ENCODE data around the gene CRAMP1.

CRAMP1 gene, protein sequence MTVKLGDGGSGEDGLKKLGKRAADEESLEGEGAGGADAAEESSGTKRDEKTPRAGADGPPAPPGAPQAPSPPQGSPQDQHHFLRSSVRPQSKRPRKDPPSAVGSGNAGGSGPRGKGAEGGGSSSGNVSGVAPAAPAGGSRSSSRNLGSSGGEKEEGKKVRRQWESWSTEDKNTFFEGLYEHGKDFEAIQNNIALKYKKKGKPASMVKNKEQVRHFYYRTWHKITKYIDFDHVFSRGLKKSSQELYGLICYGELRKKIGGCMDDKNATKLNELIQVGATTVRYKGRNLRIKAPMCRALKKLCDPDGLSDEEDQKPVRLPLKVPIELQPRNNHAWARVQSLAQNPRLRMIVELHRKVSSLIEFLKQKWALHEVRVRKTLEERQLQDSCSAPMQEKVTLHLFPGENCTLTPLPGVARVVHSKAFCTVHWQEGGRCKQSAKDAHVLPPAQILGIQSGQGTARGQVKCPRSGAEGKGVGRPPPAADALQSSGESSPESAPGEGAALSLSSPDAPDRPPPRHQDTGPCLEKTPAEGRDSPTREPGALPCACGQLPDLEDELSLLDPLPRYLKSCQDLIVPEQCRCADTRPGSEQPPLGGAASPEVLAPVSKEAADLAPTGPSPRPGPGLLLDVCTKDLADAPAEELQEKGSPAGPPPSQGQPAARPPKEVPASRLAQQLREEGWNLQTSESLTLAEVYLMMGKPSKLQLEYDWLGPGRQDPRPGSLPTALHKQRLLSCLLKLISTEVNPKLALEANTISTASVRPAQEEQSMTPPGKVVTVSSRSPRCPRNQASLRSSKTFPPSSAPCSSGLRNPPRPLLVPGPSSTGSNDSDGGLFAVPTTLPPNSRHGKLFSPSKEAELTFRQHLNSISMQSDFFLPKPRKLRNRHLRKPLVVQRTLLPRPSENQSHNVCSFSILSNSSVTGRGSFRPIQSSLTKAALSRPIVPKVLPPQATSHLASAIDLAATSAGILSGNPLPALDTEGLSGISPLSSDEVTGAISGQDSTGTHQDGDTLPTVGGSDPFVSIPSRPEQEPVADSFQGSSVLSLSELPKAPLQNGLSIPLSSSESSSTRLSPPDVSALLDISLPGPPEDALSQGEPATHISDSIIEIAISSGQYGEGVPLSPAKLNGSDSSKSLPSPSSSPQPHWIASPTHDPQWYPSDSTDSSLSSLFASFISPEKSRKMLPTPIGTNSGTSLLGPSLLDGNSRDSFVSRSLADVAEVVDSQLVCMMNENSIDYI (N-terminal part only)

DNA sequence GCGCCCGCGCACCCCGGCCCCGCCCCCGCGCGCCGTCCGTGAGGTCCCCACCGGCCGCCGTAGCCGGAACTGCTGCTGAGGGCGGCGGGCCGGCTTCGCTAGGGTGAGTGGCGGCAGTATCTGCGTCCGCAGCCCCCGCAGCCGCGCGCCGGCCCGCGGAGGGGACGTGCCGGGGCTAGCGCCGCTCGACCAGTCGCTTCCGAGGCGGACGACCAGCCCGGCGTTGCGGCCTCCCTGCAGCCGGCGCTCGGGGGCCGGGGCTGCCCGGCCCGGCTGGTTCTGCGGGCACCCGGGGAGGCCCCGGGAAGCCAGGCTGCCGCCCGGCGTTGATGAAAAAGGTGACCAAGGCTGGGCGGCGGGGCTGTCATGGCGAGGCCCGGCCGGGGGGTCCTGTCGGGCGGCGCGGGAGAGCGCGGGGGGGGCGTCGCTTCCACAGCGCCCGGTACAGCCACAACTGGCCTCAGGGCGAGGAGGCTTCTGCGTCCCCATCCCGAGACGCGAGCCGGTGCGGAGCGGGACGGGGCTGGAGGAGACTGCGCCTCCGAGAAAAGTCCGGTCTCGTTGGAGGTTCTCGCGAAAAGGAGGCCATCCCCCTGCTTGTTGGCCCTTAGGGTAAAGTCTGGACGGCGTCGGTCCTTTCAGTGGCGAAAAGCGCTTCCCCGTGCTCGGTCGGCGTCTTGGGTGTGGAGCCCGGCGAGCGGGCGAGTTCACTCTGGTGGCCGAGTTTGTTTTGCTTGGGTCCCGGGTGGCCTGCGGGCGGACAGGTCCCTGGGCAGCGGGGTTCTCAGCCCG lies at the start of gene CRAMP1:
CRAMP1 (plus strand) TSS at position 41 of the 792 bp plus-strand sequence. CDS start 2,280 bp downstream, outside the sequence.
- Mint-ChIP-seq H3K4me3 (peak within 1 kb of the TSS; percentile 88), H3K4me1 (peaks cover 48% of the 10 kb centered on the region), H3K27ac (peak within 1 kb of the TSS; percentile 89), H3K27me3 (peaks cover 10% of the 10 kb centered on the region), H3K36me3 (peaks cover 26% of the 10 kb centered on the region), H3K9me3 (no peaks in the 10 kb centered on the region)
- ATAC-seq: peak; percentile 1

DNA sequence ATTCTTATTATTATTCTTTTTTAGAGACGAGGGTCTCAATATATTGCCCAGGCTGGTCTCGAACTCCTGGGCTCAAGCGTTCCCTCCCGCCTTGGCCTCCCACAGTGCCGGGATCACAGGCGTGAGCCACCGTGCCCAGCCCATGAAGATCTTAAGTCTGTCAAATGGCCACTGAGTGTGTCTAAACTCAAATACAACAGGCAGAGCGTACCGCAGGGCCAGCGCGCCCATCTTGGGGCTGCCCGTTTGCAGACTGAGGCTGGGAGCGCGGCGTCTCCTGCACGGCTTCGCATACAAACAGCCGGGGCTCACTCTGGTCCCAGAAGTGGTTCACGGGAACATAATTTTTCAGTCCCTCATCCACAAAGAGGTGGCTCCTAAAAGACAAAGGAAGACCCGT lies 48.4 kb upstream of the CRAMP1 start:
- peaks cover 18% of the 10 kb centered on the region for H3K36me3 Mint-ChIP-seq
- no peak overlapping the region for H3K4me3 Mint-ChIP-seq
- H3K9me3 Mint-ChIP-seq: no peaks in the 10 kb centered on the region
- H3K27me3 Mint-ChIP-seq: no peaks in the 10 kb centered on the region
- H3K4me1 Mint-ChIP-seq: no peaks in the 10 kb centered on the region
- no peak for ATAC-seq
- no peak overlapping the region for H3K27ac Mint-ChIP-seq

DNA sequence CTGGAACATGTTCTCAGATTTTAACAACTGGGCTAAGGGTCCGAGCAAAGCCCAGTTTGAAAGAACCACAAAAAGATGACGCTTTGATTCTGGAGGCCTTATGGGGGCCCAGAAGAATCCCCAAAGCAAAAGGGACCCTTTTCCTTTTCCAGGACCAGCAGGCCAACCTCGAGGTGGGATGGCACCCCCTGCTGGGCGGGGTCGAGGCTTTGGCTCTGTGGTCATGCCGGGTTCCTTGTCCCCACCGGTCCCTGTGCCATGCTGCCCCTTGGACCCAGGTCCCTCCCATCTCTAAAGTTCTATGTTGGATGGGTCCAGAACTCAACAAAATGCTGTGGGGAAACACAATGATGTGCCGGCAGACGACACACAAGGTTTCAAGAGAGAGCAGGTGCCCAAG lies 47.8 kb upstream of the CRAMP1 start:
- no peaks in the 10 kb centered on the region for H3K27me3 Mint-ChIP-seq
- H3K27ac Mint-ChIP-seq: no peak overlapping the region
- peaks cover 15% of the 10 kb centered on the region for H3K36me3 Mint-ChIP-seq
- H3K9me3 Mint-ChIP-seq: no peaks in the 10 kb centered on the region
- H3K4me3 Mint-ChIP-seq: no peak overlapping the region
- H3K4me1 Mint-ChIP-seq: no peaks in the 10 kb centered on the region
- ATAC-seq: no peak

DNA sequence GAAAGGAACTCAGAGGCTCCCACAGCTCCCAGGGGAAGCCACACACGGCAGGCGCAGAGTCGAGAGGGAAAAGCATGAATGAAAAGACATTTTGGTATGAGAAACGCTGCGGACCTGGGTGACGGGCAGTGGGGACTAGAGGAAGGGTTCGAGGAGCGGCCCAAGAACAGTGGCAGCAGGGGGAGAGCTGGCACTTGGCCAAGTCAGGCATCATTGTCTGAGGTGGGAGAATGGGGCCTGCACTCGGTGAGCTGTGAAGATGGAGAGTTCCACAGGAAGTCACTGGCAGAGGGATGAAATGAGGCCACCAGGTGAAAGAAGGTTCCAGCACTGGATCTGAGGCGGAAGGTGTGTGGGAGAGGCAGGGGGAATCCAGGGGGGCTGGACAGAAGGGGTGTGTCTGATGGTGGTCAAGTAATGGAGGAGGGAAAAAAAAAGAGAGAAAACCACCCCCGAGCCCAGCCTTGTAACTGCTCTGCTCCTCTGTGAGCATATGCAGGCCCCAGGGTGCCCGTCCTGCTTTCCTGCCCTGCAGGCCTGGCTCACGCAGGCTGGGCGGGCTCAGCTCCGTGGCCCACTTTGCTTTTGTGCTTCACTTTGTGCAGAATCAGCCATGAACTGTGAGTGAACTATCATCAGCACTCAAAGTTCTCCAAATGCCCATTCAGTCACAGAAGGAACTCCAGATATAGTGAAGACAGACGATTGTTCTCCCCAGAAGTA lies 46.9 kb upstream of the CRAMP1 start:
- Mint-ChIP-seq H3K4me1 (no peaks in the 10 kb centered on the region), H3K9me3 (no peaks in the 10 kb centered on the region), H3K36me3 (peaks cover 9% of the 10 kb centered on the region), H3K27ac (no peak overlapping the region), H3K4me3 (no peak overlapping the region), H3K27me3 (no peaks in the 10 kb centered on the region)
- no peak for ATAC-seq

DNA sequence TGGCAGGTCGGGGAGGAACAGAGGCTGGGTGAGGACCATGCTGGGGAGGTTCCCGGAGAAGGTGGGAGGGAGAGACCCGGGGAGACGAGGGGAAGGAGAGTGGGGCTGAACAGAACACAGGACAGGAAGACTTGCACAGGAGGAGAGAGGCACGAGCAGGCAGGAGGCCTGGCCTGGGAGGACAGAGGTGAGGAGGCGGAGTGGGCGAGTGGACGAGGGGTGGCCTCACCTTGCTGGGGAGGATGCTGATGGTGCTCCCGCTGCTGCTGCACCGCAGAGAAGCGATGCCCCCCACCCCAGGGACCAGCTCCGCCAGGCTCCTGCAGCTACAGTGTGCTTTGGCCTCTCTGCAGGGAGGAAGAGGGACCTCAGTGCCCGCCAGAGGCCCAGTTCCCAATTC lies 44.2 kb upstream of the CRAMP1 start:
- no peak overlapping the region for H3K4me3 Mint-ChIP-seq
- H3K36me3 Mint-ChIP-seq: no peaks in the 10 kb centered on the region
- H3K9me3 Mint-ChIP-seq: no peaks in the 10 kb centered on the region
- no peak overlapping the region for H3K27ac Mint-ChIP-seq
- no peak for ATAC-seq
- no peaks in the 10 kb centered on the region for H3K27me3 Mint-ChIP-seq
- no peaks in the 10 kb centered on the region for H3K4me1 Mint-ChIP-seq

DNA sequence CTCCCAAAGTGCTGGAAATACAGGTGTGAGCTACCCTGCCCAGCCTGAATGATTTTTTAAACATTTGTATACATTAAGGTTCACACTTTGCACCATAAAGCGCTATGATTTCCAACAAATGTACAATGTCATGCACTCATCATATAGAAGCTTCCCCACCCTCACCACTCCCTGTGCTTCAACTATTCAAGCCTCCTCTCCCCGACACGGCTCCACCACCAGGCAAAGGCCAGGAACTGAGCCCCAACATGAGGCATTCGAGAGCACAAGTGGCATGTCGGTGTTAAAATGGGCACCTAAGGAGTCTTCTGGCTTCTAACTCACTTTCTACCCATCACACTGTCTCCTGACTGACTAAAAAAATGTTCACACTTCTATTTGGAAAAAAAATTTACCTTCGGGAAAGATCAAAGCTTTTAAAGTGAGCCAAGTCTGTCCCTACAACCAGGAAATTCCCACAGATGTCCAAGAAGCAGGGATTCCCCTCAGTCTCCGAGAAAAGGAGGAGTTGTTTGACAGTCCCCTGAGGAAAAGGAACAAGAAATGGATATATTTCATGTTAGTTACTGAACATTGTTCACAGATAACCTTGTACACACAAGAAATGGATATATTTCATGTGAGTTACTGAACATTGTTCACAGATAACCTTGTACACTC lies 41.0 kb upstream of the CRAMP1 start:
- Mint-ChIP-seq H3K36me3 (peaks cover 6% of the 10 kb centered on the region), H3K27ac (no peak overlapping the region), H3K4me3 (no peak overlapping the region), H3K4me1 (no peaks in the 10 kb centered on the region), H3K9me3 (peaks cover 4% of the 10 kb centered on the region), H3K27me3 (no peaks in the 10 kb centered on the region)
- no peak for ATAC-seq

DNA sequence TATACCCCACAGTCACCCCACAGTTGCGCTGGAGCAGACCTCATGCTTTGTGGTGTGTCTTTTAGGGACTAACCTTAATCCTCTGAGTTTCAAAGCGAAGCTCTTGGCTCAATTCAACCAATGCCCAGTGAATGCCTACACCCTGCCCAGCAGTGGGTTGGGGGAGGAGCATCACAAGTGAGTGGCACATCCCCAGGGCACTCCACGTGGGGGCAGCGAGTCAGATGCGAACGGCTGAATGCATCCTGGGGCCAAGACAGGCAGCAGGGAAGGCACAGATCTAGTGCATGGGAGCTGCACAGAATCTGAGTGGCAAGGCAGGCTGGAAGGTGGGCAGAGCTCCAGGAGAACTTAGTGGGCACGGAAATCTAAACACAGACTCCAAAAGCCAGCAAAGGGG lies 39.5 kb upstream of the CRAMP1 start:
- no peak for ATAC-seq
- Mint-ChIP-seq H3K4me1 (no peaks in the 10 kb centered on the region), H3K9me3 (peaks cover 4% of the 10 kb centered on the region), H3K27ac (no peak overlapping the region), H3K36me3 (peaks cover 6% of the 10 kb centered on the region), H3K4me3 (no peak overlapping the region), H3K27me3 (no peaks in the 10 kb centered on the region)

DNA sequence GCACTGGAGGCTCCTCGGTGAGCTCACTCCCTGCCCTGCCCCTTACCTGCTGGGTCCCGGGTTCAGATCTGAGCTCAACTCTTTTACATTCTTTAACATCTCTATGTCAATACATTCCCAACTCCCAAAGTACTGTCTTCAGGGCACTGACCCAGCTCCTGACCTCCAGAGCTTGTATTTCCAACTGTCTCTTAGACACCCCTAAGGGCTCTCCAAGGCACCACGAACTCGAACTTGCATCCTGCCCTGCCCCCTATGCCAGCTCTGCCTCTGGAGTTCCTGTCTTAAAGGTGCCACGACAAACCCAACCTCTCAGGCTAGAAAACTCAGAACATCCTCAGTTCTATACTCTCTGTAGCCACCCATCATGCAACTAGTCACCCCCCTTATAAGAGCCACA lies 38.9 kb upstream of the CRAMP1 start:
- Mint-ChIP-seq H3K36me3 (peaks cover 6% of the 10 kb centered on the region), H3K4me1 (no peaks in the 10 kb centered on the region), H3K27me3 (no peaks in the 10 kb centered on the region), H3K27ac (no peak overlapping the region), H3K4me3 (no peak overlapping the region), H3K9me3 (peaks cover 4% of the 10 kb centered on the region)
- no peak for ATAC-seq

DNA sequence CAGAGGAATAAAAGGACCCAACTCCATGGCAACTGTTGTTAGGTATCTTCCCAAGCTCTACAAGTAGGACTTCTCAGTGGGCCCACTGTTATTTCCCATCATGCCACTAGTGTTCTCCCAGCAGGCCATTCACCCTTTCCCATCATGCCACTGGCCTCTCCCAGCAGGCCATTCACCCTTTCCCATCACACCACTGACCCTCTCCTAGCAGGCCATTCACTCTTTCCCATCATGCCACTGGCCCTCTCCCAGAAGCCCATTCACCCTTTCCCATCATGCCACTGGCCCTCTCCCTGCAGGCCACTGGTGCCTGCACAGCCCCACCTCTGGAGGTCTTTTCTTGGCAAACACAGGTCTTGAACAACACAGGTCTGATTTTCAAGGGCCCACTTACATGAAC lies 36.6 kb upstream of the CRAMP1 start:
- Mint-ChIP-seq H3K36me3 (peaks cover 17% of the 10 kb centered on the region), H3K9me3 (peaks cover 4% of the 10 kb centered on the region)

DNA sequence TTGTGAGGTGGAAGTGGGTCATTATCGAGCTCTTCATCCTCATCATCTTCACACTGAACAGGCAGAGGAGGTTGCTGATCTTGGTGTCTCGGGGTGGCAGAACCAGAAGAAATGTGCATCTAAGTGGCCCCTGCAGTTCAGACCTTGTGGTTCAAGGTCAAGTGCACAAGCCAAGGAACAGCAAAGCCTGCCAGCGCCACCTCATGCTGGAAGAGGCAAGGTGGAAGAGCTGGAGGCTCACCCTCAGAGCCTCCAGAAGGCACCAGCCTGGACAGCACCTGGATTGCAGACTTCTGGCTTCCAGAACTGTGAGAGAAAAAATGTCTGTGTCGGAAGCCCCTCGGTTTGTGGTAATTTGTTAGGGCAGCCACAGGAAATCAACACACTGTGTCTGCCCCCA lies 32.9 kb upstream of the CRAMP1 start:
- Mint-ChIP-seq H3K9me3 (peaks cover 9% of the 10 kb centered on the region), H3K27me3 (no peaks in the 10 kb centered on the region), H3K4me3 (no peak overlapping the region), H3K4me1 (no peaks in the 10 kb centered on the region), H3K27ac (no peak overlapping the region), H3K36me3 (peaks cover 31% of the 10 kb centered on the region)
- no peak for ATAC-seq

More for the DNA sequence above, 36.6 kb upstream of the CRAMP1 start:
- no peak for ATAC-seq
- Mint-ChIP-seq H3K27ac (no peak overlapping the region), H3K27me3 (no peaks in the 10 kb centered on the region), H3K4me1 (no peaks in the 10 kb centered on the region), H3K4me3 (no peak overlapping the region)

DNA sequence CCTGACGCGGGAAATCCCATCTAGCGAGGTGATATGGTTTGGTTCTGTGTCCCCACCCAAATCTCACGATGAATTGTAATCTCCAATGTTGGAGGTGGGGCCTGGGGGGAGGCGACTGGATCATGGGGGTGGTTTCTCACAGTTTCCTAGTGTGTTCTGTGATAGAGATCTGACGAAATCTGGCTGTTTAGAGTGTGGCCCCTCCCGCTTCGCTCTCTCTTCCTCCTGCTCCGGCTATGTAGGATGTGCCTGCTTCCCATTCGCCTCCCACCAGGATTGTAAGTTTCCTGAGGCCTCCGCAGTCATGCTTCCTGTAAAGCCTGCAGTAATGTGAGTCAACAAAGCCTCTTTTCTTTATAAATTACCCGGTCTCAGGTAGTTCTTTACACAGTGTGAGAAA lies 31.9 kb upstream of the CRAMP1 start:
- Mint-ChIP-seq H3K27ac (no peak overlapping the region), H3K27me3 (no peaks in the 10 kb centered on the region), H3K4me1 (no peaks in the 10 kb centered on the region), H3K9me3 (peaks cover 9% of the 10 kb centered on the region), H3K36me3 (peaks cover 33% of the 10 kb centered on the region), H3K4me3 (no peak overlapping the region)
- ATAC-seq: no peak

DNA sequence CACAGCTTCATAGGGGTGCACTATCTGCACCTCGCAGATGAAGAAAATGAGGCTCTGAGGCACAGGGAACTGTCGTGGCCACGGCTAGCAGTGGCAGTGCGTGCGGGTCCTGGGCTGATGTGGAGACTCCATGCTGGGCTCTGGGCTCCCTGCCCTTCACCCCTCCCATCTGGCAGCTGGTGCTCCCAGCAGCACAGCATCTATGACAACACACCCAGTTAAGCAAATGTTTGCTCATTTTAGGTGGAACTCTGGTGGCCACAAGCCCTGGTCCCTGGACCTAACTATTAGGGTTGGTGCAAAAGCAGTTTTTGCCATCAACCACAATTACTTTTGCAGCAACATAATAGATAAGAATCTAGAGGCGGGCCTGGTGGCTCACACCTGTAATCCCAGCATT lies 31.2 kb upstream of the CRAMP1 start:
- ATAC-seq: no peak
- no peak overlapping the region for H3K27ac Mint-ChIP-seq
- peaks cover 6% of the 10 kb centered on the region for H3K9me3 Mint-ChIP-seq
- H3K4me1 Mint-ChIP-seq: no peaks in the 10 kb centered on the region
- H3K36me3 Mint-ChIP-seq: peaks cover 27% of the 10 kb centered on the region
- no peak overlapping the region for H3K4me3 Mint-ChIP-seq
- H3K27me3 Mint-ChIP-seq: no peaks in the 10 kb centered on the region

DNA sequence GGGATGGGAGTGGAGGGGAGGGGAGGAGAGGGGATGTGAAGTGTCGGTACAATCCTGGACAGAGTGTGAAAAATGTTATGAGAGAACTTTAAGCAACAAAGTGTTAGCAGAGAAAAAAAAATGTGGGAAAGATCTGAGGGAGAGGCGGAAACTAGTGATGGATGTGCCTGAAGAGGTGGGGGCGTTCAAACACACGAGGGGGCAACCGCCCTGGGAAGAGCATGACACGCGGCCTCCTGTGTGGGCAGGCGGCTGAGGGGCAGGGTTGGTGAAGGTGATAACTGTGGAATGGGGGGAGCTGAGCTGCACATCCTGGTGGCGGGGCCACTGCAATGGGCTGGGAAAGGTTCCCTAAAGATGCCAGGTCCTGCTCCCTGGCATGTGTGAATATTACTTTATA lies 30.4 kb upstream of the CRAMP1 start:
- H3K36me3 Mint-ChIP-seq: peaks cover 27% of the 10 kb centered on the region

DNA sequence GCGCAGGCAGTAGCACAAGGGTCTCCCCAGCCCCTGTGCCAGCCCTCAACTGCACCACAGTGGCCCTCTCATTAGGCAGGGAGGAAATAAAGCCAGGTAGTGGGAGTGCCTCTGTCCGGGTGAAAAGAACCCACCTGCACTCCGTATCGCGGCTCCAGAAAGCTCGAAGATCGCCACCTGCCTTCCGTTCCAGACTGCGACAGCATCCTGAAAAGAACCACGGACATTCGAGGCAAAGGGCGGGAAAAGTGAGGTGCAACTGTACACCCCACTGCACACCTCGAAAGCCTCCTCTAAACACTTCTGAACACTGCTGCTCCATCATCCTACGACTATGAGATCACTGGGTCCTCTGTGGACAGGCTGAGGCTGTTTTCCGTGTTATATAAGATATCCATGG lies 29.0 kb upstream of the CRAMP1 start:
- no peaks in the 10 kb centered on the region for H3K4me1 Mint-ChIP-seq
- H3K27ac Mint-ChIP-seq: no peak overlapping the region
- H3K27me3 Mint-ChIP-seq: no peaks in the 10 kb centered on the region
- peaks cover 6% of the 10 kb centered on the region for H3K9me3 Mint-ChIP-seq
- peaks cover 27% of the 10 kb centered on the region for H3K36me3 Mint-ChIP-seq
- ATAC-seq: no peak
- H3K4me3 Mint-ChIP-seq: no peak overlapping the region

More for the DNA sequence above, 30.4 kb upstream of the CRAMP1 start:
- Mint-ChIP-seq H3K27ac (no peak overlapping the region), H3K4me1 (no peaks in the 10 kb centered on the region), H3K9me3 (peaks cover 6% of the 10 kb centered on the region), H3K27me3 (no peaks in the 10 kb centered on the region), H3K4me3 (no peak overlapping the region)
- ATAC-seq: no peak

Measured in stimulated activated memory B cell treated with anti-CD40 and anti-IgM and Interleukin-4, amounts not matched to agents 10 μg/mL and 1 μg/mL and 100 μg/mL, for 72 hours (primary cell).